ENCODE data around the gene CCDC40. TPM values are rescaled to one million over a fixed set of nuclear protein-coding genes. Genes with fewer than 3 reads are reported as not detected.
"Not testable (repeated sequence)": the region's sequence is repeated elsewhere in the genome, so short reads cannot be mapped to it uniquely, and the experiment has no call there.

Gene CCDC40
- 0.59 and 1.1 TPM in 2 replicates for total RNA-seq (2014; rRNA removed; shearing (Covaris generic))

- peak; percentile 41 for DNase-seq (ENCODE audit: low spot score)
These were observed at the start of gene CCDC40 for GRCh38 chr17:80035937-80036714. Gene CCDC40, plus strand, starts transcription at chr17:80036642. Its CDS starts 21 bp downstream, at chr17:80036663.

GRCh38 chr17:79987187-79987934, 49.1 kb upstream of the CCDC40 start:
- DNase-seq (ENCODE audit: low spot score): peak; percentile 57

GRCh38 chr17:79987935-79988184, 48.6 kb upstream of the CCDC40 start:
- DNase-seq (ENCODE audit: low spot score): no peak

GRCh38 chr17:79988185-79988971, 48.1 kb upstream of the CCDC40 start:
- peak; percentile 85 for DNase-seq (ENCODE audit: low spot score)

GRCh38 chr17:79989106-79989835, 47.2 kb upstream of the CCDC40 start:
- no peak for DNase-seq (ENCODE audit: low spot score)

GRCh38 chr17:79990051-79990592, 46.3 kb upstream of the CCDC40 start:
- DNase-seq (ENCODE audit: low spot score): no peak

- no peak for DNase-seq (ENCODE audit: low spot score)
These were observed 45.7 kb upstream of the CCDC40 start for GRCh38 chr17:79990704-79991103.

GRCh38 chr17:79991140-79991923, 45.1 kb upstream of the CCDC40 start:
- peak; percentile 75 for DNase-seq (ENCODE audit: low spot score)

- DNase-seq (ENCODE audit: low spot score): no peak
These were observed 44.4 kb upstream of the CCDC40 start for GRCh38 chr17:79991924-79992648.

GRCh38 chr17:79992649-79993389, 43.6 kb upstream of the CCDC40 start:
- no peak for DNase-seq (ENCODE audit: low spot score)

- DNase-seq (ENCODE audit: low spot score): peak; percentile 75
These were observed 42.8 kb upstream of the CCDC40 start for GRCh38 chr17:79993390-79994227.

GRCh38 chr17:79994228-79994569, 42.2 kb upstream of the CCDC40 start:
- not testable (repeated sequence) for DNase-seq (ENCODE audit: low spot score)

- DNase-seq (ENCODE audit: low spot score): no peak
These were observed 41.8 kb upstream of the CCDC40 start for GRCh38 chr17:79994602-79995001.

GRCh38 chr17:79995696-79996095, 40.7 kb upstream of the CCDC40 start:
- DNase-seq (ENCODE audit: low spot score): no peak

- DNase-seq (ENCODE audit: low spot score): no peak
These were observed 40.2 kb upstream of the CCDC40 start for GRCh38 chr17:79996291-79996690.

- DNase-seq (ENCODE audit: low spot score): no peak
These were observed 39.3 kb upstream of the CCDC40 start for GRCh38 chr17:79997011-79997660.

- no peak for DNase-seq (ENCODE audit: low spot score)
These were observed 36.3 kb upstream of the CCDC40 start for GRCh38 chr17:80000136-80000535.
